BLaER1 (cell line): ENCODE measurements around the gene LMAN1L.

Experiments used
- H3K27ac ChIP-seq: shearing (Covaris generic); formaldehyde crosslinking; 2 replicates; pipeline ENCODE4 v1.8.1; 2022
- H3K27me3 ChIP-seq: shearing (Covaris generic); formaldehyde crosslinking; 2 replicates; pipeline ENCODE4 v1.8.1; 2022
- H3K36me3 ChIP-seq: shearing (Covaris generic); formaldehyde crosslinking; 2 replicates; pipeline ENCODE4 v1.8.1; 2022
- H3K4me1 ChIP-seq: shearing (Covaris generic); formaldehyde crosslinking; 2 replicates; pipeline ENCODE4 v1.8.1; 2022
- H3K4me2 ChIP-seq: shearing (Covaris generic); formaldehyde crosslinking; 2 replicates; pipeline ENCODE4 v1.8.1; 2022
- H3K4me3 ChIP-seq: shearing (Covaris generic); formaldehyde crosslinking; 2 replicates; pipeline ENCODE4 v1.8.1; 2022
- H3K9ac ChIP-seq: shearing (Covaris generic); formaldehyde crosslinking; 2 replicates; pipeline ENCODE4 v1.8.1; 2022
- H3K9me3 ChIP-seq: shearing (Covaris generic); formaldehyde crosslinking; 2 replicates; pipeline ENCODE4 v1.8.1; 2022
- H4K20me1 ChIP-seq: shearing (Covaris generic); formaldehyde crosslinking; 2 replicates; pipeline ENCODE4 v1.8.1; 2022
- Cebpa-rat ChIP-seq: shearing (Covaris generic); IDR thresholded peaks from 2 replicates; pipeline ENCODE4 v1.8.1; 2022

LMAN1L gene

GRCh38 chr15:74824976-74825375 lies 12.3 kb downstream of the LMAN1L start:
- peaks cover 23% of the 10 kb centered on the region for H3K4me1 ChIP-seq
- peaks cover 7% of the 10 kb centered on the region; the same call in 1 of the 2 replicates for H4K20me1 ChIP-seq
- no peaks in the 10 kb centered on the region for H3K9me3 ChIP-seq
- no peak overlapping the region for H3K9ac ChIP-seq
- no peak overlapping the region for H3K4me3 ChIP-seq
- H3K36me3 ChIP-seq, result no peaks in the 10 kb centered on the region
- no peak overlapping the region for H3K4me2 ChIP-seq
- TF ChIP-seq Cebpa-rat, result no peak
- H3K27me3 ChIP-seq, result 0 out of 2 replicates have a peak, but pooled peaks cover 6% of the 10 kb centered on the region
- no peak overlapping the region for H3K27ac ChIP-seq

GRCh38 chr15:74825866-74826265 lies 13.2 kb downstream of the LMAN1L start:
- Histone ChIP-seq H3K27me3 (0 out of 2 replicates have a peak, but pooled peaks cover 6% of the 10 kb centered on the region), H3K4me3 (no peak overlapping the region), H3K9ac (no peak overlapping the region), H4K20me1 (peaks cover 7% of the 10 kb centered on the region; the same call in 1 of the 2 replicates), H3K36me3 (no peaks in the 10 kb centered on the region), H3K27ac (no peak overlapping the region), H3K9me3 (no peaks in the 10 kb centered on the region), H3K4me2 (no peak overlapping the region), H3K4me1 (peaks cover 19% of the 10 kb centered on the region)
- TF ChIP-seq Cebpa-rat, result no peak

- TF ChIP-seq Cebpa-rat, result no peak
- Histone ChIP-seq H3K4me1 (peaks cover 19% of the 10 kb centered on the region), H3K4me3 (no peak within 1 kb of the TSS), H3K4me2 (no peak within 1 kb of the TSS), H3K9ac (no peak within 1 kb of the TSS), H3K9me3 (no peaks in the 10 kb centered on the region), H3K27me3 (0 out of 2 replicates have a peak, but pooled peaks cover 6% of the 10 kb centered on the region), H4K20me1 (peaks cover 7% of the 10 kb centered on the region; the same call in 1 of the 2 replicates), H3K27ac (no peak within 1 kb of the TSS), H3K36me3 (no peaks in the 10 kb centered on the region)
Measured at GRCh38 chr15:74826364-74826819, 13.8 kb downstream of the LMAN1L start, which contains the start of gene CPLX3. Gene CPLX3, plus strand, starts transcription at chr15:74826627. Its CDS starts 77 bp downstream, at chr15:74826704.

GRCh38 chr15:74826921-74827320 lies 14.3 kb downstream of the LMAN1L start:
- H3K9ac ChIP-seq, result no peak overlapping the region
- peaks cover 19% of the 10 kb centered on the region for H3K4me1 ChIP-seq
- no peak overlapping the region for H3K4me2 ChIP-seq
- H3K27ac ChIP-seq, result no peak overlapping the region
- no peak overlapping the region for H3K4me3 ChIP-seq
- H3K36me3 ChIP-seq, result no peaks in the 10 kb centered on the region
- 0 out of 2 replicates have a peak, but pooled peaks cover 6% of the 10 kb centered on the region for H3K27me3 ChIP-seq
- no peak for TF ChIP-seq Cebpa-rat
- H3K9me3 ChIP-seq, result no peaks in the 10 kb centered on the region
- peaks cover 7% of the 10 kb centered on the region; the same call in 1 of the 2 replicates for H4K20me1 ChIP-seq

GRCh38 chr15:74827614-74828013 lies 15.0 kb downstream of the LMAN1L start:
- H3K9ac ChIP-seq, result no peak overlapping the region
- H3K9me3 ChIP-seq, result no peaks in the 10 kb centered on the region
- peaks cover 7% of the 10 kb centered on the region; the same call in 1 of the 2 replicates for H4K20me1 ChIP-seq
- H3K27ac ChIP-seq, result no peak overlapping the region
- 0 out of 2 replicates have a peak, but pooled peaks cover 6% of the 10 kb centered on the region for H3K27me3 ChIP-seq
- H3K36me3 ChIP-seq, result no peaks in the 10 kb centered on the region
- no peak overlapping the region for H3K4me2 ChIP-seq
- H3K4me3 ChIP-seq, result no peak overlapping the region
- H3K4me1 ChIP-seq, result peaks cover 23% of the 10 kb centered on the region
- TF ChIP-seq Cebpa-rat, result no peak

DNA sequence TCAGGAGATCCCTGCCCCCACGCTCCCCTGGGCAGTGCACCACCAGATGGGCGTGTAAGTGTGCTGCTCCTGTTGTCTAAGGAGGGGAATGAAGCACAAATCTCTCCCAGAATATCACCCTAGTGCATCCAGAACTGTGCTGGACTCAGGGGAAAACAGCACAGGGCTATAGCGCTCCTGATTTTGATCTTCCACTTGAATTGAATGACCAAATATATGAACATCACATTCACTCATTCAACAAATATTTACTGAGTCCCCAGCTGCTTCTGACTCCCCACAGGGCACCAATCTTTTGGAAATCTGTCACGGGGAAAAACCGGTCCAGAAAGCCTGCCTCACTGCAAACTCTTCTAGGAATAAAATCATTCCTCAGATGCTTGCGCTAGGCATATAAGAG lies 16.2 kb downstream of the LMAN1L start:
- Histone ChIP-seq H3K27ac (no peak overlapping the region), H3K27me3 (0 out of 2 replicates have a peak, but pooled peaks cover 6% of the 10 kb centered on the region), H3K9me3 (no peaks in the 10 kb centered on the region), H4K20me1 (peaks cover 7% of the 10 kb centered on the region; the same call in 1 of the 2 replicates), H3K4me1 (peaks cover 35% of the 10 kb centered on the region), H3K9ac (no peak overlapping the region), H3K4me2 (no peak overlapping the region), H3K36me3 (no peaks in the 10 kb centered on the region), H3K4me3 (no peak overlapping the region)
- TF ChIP-seq Cebpa-rat, result no peak

DNA sequence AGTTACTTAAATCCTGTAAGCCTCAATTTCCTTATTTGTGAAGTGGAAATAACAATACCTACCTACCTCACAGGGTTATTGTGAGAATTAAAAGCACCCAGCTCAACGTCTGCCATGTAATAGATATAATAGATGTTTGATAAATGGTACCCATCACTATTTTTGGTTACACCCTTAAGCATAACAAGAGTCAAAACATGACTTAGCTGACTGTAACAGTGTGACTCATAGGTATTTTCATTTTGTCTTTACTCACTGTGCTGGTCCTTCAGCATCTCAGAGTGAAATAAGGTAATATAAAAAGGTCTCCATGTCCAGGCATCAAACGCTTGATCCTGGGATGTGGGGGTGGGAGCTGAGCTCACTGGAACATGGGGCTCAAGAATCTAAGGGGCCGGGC lies 16.9 kb downstream of the LMAN1L start:
- Histone ChIP-seq H3K9me3 (no peaks in the 10 kb centered on the region), H3K36me3 (no peaks in the 10 kb centered on the region), H3K9ac (no peak overlapping the region), H4K20me1 (peaks cover 7% of the 10 kb centered on the region; the same call in 1 of the 2 replicates), H3K27ac (no peak overlapping the region), H3K4me2 (no peak overlapping the region), H3K4me3 (no peak overlapping the region), H3K4me1 (peaks cover 42% of the 10 kb centered on the region), H3K27me3 (0 out of 2 replicates have a peak, but pooled peaks cover 6% of the 10 kb centered on the region)
- TF ChIP-seq Cebpa-rat, result no peak

GRCh38 chr15:74829991-74830390 lies 17.4 kb downstream of the LMAN1L start:
- Histone ChIP-seq H3K36me3 (no peaks in the 10 kb centered on the region), H3K4me2 (no peak overlapping the region), H3K27ac (no peak overlapping the region), H4K20me1 (peaks cover 7% of the 10 kb centered on the region; the same call in 1 of the 2 replicates), H3K4me3 (no peak overlapping the region), H3K27me3 (0 out of 2 replicates have a peak, but pooled peaks cover 6% of the 10 kb centered on the region), H3K9me3 (no peaks in the 10 kb centered on the region), H3K9ac (no peak overlapping the region), H3K4me1 (peaks cover 47% of the 10 kb centered on the region)
- TF ChIP-seq Cebpa-rat, result no peak

DNA sequence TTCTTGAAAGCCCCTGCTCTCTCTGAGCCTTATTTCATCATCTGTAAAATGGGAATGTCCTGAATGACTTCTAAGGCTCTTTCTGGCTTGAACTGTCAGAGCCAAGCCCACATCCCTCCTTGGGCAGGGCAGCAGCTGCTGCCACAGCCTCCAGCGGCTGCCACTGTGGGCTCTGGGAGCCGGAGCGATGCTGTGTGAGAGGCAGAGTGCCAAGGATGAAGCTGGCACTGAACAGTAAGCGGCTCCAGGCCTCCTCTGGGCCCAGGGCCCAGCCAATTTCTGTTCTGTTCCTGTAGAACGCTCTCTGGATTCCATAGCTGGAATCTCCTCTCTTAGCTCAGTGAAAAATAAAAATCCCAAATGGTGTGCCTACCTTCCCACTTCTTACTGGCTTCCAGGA lies 18.2 kb downstream of the LMAN1L start:
- no peak for TF ChIP-seq Cebpa-rat
- no peak overlapping the region for H3K4me3 ChIP-seq
- no peak overlapping the region for H3K9ac ChIP-seq
- peaks cover 7% of the 10 kb centered on the region for H3K36me3 ChIP-seq
- H3K27ac ChIP-seq, result peak overlapping the region; percentile 26; the same call in 1 of the 2 replicates
- peak overlapping the region; percentile 85 for H3K4me2 ChIP-seq
- H3K4me1 ChIP-seq, result peaks cover 52% of the 10 kb centered on the region
- peaks cover 7% of the 10 kb centered on the region; the same call in 1 of the 2 replicates for H4K20me1 ChIP-seq
- no peaks in the 10 kb centered on the region for H3K9me3 ChIP-seq
- 0 out of 2 replicates have a peak, but pooled peaks cover 6% of the 10 kb centered on the region for H3K27me3 ChIP-seq

GRCh38 chr15:74831813-74832495 lies 19.3 kb downstream of the LMAN1L start:
- Histone ChIP-seq H3K4me1 (peaks cover 52% of the 10 kb centered on the region), H3K4me3 (no peak overlapping the region), H3K36me3 (peaks cover 18% of the 10 kb centered on the region), H3K9me3 (no peaks in the 10 kb centered on the region), H3K27me3 (0 out of 2 replicates have a peak, but pooled peaks cover 3% of the 10 kb centered on the region), H3K4me2 (peak overlapping the region; percentile 85), H4K20me1 (0 out of 2 replicates have a peak, but pooled peaks cover 4% of the 10 kb centered on the region), H3K9ac (no peak overlapping the region), H3K27ac (peak overlapping the region; percentile 79; the same call in 1 of the 2 replicates)
- no peak for TF ChIP-seq Cebpa-rat
